OCI-LY7 (cell line): ENCODE measurements around the gene FKBP14. TPM values are rescaled to one million over a fixed set of nuclear protein-coding genes. Genes with fewer than 3 reads are reported as not detected.

ENCODE experiments used
- BruUV-seq: library from RNA; stranded (reverse); fragments of 400-500 nt; replicated peaks from 2 replicates; lab custom pipeline; 2021; lab: Mats Ljungman, UMichigan
- CTCF ChIA-PET: fragments of 300-600 bp; sonication (Branson Sonifier 250); formaldehyde crosslinking; loops from one replicate; lab custom pipeline; 2022; ENCODE audit warnings: antibody characterized with exemption; ENCODE audit not compliant: unreplicated experiment; lab: Charles Lee
- POLR2A ChIA-PET: fragments of 300-600 bp; sonication (Branson Sonifier 250); formaldehyde crosslinking; loops from one replicate; lab custom pipeline; 2022; ENCODE audit warnings: antibody characterized with exemption; lab: Charles Lee
- DNase-seq: peaks from one replicate; pipeline ENCODE4 v3.0.0-alpha.2; 2015; ENCODE audit warnings: low spot score
- H2AFZ ChIP-seq: fragments of 200-600 bp; sonication (generic), shearing (Covaris generic); 2 replicates; pipeline ENCODE4 v1.6.1; 2014; ENCODE audit warnings: mild to moderate bottlenecking, antibody characterized with exemption, low read length, moderate library complexity
- H3K27ac ChIP-seq: fragments of 200-600 bp; sonication (generic); 2 replicates; pipeline ENCODE4 v1.5.1; 2014; ENCODE audit warnings: mixed run types, low read depth, mild to moderate bottlenecking, moderate library complexity, low read length, inconsistent platforms; ENCODE audit not compliant: poor library complexity, severe bottlenecking
- H3K36me3 ChIP-seq: fragments of 200-600 bp; sonication (generic); 2 replicates; pipeline ENCODE4 v1.6.1; 2014; ENCODE audit warnings: mild to moderate bottlenecking, antibody characterized with exemption, low read length, moderate library complexity, mixed read lengths; ENCODE audit not compliant: insufficient read depth
- H3K4me1 ChIP-seq: fragments of 200-600 bp; sonication (generic); 2 replicates; pipeline ENCODE4 v1.5.1; 2014; ENCODE audit warnings: mild to moderate bottlenecking, low read length; ENCODE audit not compliant: insufficient read depth, poor library complexity, severe bottlenecking
- H3K4me2 ChIP-seq: fragments of 200-600 bp; sonication (generic); 2 replicates; pipeline ENCODE4 v1.6.1; 2014; ENCODE audit warnings: mild to moderate bottlenecking, low read length
- H3K4me3 ChIP-seq: fragments of 200-600 bp; sonication (generic); 2 replicates; pipeline ENCODE4 v1.5.1; 2014; ENCODE audit warnings: mild to moderate bottlenecking, low read depth, low read length; ENCODE audit not compliant: poor library complexity, severe bottlenecking
- H3K79me2 ChIP-seq: fragments of 200-600 bp; sonication (generic); 2 replicates; pipeline ENCODE4 v1.6.1; 2016; ENCODE audit warnings: low read depth, mild to moderate bottlenecking, low read length, moderate library complexity, mixed read lengths; ENCODE audit not compliant: insufficient read depth
- H3K9me2 ChIP-seq: fragments of 200-600 bp; sonication (generic); 2 replicates; pipeline ENCODE4 v1.6.1; 2016; ENCODE audit warnings: mild to moderate bottlenecking, low read length, mixed read lengths; ENCODE audit not compliant: insufficient read depth
- H3K9me3 ChIP-seq: fragments of 200-600 bp; sonication (generic); 2 replicates; pipeline ENCODE4 v1.6.1; 2014; ENCODE audit warnings: mild to moderate bottlenecking, mixed run types, low read length, mixed read lengths
- H4K20me1 ChIP-seq: fragments of 200-600 bp; sonication (generic); 2 replicates; pipeline ENCODE4 v1.6.1; 2014; ENCODE audit warnings: mild to moderate bottlenecking, antibody characterized with exemption, low read length, moderate library complexity, mixed read lengths; ENCODE audit not compliant: insufficient read depth
- EZH2phosphoT487 ChIP-seq: fragments of 200-600 bp; sonication (generic); IDR thresholded peaks from 2 replicates; pipeline ENCODE4 v1.6.1; 2018; ENCODE audit warnings: low read depth, borderline replicate concordance, mild to moderate bottlenecking, mixed run types, antibody characterized with exemption, low read length, moderate library complexity, mixed read lengths
- intact Hi-C: fragments of 100-400 bp; cut with micrococcal nuclease; formaldehyde crosslinking; loops from one replicate; pipeline ENCODE4 v1.10.0; 2022; ENCODE audit not compliant: unreplicated experiment
- total RNA-seq, 2 experiments: library from RNA; depleted of rRNA in 1 of 2; stranded (reverse); fragments of >200 nt in 1 of 2; shearing (Covaris generic) in 1 of 2; gene quantifications; 2 replicates each; pipeline ENCODE4 v1.2.3, GENCODE V29; 2014 to 2022
- TF ChIP-seq, protein P1 (sequence below): fragments of 200-600 bp; sonication (generic); conservative IDR thresholded peaks from 2 replicates; pipeline ENCODE4 v1.5.1; 2014; ENCODE audit warnings: mild to moderate bottlenecking, antibody characterized with exemption, low read length, moderate library complexity, mixed read lengths

Gene FKBP14
- total RNA-seq, 2 experiments from 2014 or later: 5.3 to 15.9 TPM

DNA sequence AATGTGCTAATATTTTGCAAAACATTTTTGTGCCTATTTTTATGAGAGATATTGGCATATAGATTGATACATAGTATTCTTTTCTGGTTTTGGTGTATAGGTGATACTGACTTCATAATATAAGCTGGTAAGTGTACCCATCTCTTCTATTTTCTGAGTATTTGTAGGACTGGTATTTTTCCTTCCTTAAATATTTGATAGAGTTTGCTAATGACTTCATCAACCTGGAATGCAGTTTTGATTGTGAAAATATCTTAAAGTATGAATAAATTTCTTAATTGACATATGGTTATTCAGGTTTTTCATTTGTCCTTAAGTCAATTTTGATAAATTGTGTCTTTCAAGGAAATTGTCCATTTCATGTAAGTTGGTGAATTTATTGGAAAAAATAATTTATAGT, 30.9 kb downstream of the FKBP14 start:
- Histone ChIP-seq H3K79me2 (no peaks in the 10 kb centered on the region), H3K9me2 (no peaks in the 10 kb centered on the region), H3K9me3 (peaks cover 33% of the 10 kb centered on the region), H4K20me1 (no peaks in the 10 kb centered on the region), H3K27ac (no peak overlapping the region), H3K4me1 (no peaks in the 10 kb centered on the region), H3K4me2 (no peak overlapping the region), H3K36me3 (no peaks in the 10 kb centered on the region; the same call in 1 of the 2 replicates), H3K4me3 (no peak overlapping the region), H2AFZ (no peak overlapping the region)
- no TSS peak for BruUV-seq
- ChIA-PET CTCF (no interaction called here), POLR2A (interaction anchor here (1.3 kb wide), 1 partner anchor 9 kb away, joined by 5 read pairs; no protein-coding TSS in a partner anchor)
- TF ChIP-seq, protein P1, sequence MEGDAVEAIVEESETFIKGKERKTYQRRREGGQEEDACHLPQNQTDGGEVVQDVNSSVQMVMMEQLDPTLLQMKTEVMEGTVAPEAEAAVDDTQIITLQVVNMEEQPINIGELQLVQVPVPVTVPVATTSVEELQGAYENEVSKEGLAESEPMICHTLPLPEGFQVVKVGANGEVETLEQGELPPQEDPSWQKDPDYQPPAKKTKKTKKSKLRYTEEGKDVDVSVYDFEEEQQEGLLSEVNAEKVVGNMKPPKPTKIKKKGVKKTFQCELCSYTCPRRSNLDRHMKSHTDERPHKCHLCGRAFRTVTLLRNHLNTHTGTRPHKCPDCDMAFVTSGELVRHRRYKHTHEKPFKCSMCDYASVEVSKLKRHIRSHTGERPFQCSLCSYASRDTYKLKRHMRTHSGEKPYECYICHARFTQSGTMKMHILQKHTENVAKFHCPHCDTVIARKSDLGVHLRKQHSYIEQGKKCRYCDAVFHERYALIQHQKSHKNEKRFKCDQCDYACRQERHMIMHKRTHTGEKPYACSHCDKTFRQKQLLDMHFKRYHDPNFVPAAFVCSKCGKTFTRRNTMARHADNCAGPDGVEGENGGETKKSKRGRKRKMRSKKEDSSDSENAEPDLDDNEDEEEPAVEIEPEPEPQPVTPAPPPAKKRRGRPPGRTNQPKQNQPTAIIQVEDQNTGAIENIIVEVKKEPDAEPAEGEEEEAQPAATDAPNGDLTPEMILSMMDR: no peak
- no peak for TF ChIP-seq EZH2phosphoT487
- no peak for DNase-seq
- intact Hi-C loops: no loop called here

DNA sequence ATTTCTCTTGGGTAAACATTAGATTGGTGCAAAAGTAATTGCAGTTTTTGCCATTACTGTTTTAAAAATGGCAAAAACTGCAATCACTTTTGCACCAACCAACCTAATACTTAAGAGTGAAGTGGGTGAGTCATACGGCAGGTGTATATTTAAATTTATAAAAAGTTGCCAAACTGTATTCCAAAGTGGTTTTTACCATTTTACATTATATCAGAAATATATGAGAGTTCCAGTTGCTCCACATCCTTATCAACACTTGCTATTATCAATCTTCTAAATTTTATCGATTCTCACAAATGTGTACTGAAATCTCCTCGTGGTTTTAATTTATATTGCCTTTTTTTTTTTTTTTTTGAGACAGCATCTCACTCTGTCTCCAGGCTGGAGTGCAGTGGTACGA, 33.4 kb downstream of the FKBP14 start:
- CTCF ChIA-PET: no interaction called here
- no TSS peak for BruUV-seq
- no peak overlapping the region for H3K4me3 ChIP-seq
- no peaks in the 10 kb centered on the region; the same call in 1 of the 2 replicates for H3K36me3 ChIP-seq
- H3K79me2 ChIP-seq: peaks cover 9% of the 10 kb centered on the region; the same call in 1 of the 2 replicates
- POLR2A ChIA-PET: interaction anchor here (1.3 kb wide), 1 partner anchor 10 kb away, joined by 5 read pairs; no protein-coding TSS in a partner anchor
- no peak overlapping the region for H3K27ac ChIP-seq
- H4K20me1 ChIP-seq: no peaks in the 10 kb centered on the region
- no peak overlapping the region for H2AFZ ChIP-seq
- H3K4me1 ChIP-seq: peaks cover 7% of the 10 kb centered on the region
- no peak overlapping the region for H3K4me2 ChIP-seq
- peaks cover 33% of the 10 kb centered on the region for H3K9me3 ChIP-seq
- intact Hi-C loops: no loop called here
- H3K9me2 ChIP-seq: no peaks in the 10 kb centered on the region
- no peak for TF ChIP-seq EZH2phosphoT487
- TF ChIP-seq, protein P1: no peak
- no peak for DNase-seq

DNA sequence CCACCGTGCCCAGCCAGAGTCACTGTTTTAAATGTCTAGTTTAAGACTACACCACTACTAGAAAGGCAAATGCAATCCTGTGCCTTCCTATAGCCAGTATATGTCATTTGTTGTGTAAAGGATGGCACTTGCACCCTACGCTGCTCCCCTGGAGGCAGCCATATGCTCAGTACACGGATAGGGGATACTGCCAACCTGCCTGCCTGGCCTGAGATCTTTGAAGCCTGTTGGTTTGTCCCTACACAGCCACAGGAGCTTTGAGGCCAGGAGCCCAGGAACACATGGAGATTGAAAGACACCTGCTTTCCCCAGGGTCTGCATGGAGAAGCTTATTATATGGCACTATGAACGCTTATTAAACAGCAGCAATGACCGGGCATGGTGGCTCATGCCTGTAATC, 34.6 kb downstream of the FKBP14 start:
- H3K79me2 ChIP-seq: peaks cover 21% of the 10 kb centered on the region
- H4K20me1 ChIP-seq: 0 out of 2 replicates have a peak, but pooled peaks cover 4% of the 10 kb centered on the region
- no peaks in the 10 kb centered on the region for H3K9me2 ChIP-seq
- no peaks in the 10 kb centered on the region; the same call in 1 of the 2 replicates for H3K36me3 ChIP-seq
- intact Hi-C loops: no loop called here
- no peak overlapping the region for H2AFZ ChIP-seq
- ChIA-PET CTCF (interaction anchor here (1.1 kb wide), 1 partner anchor 43 kb away, joined by 4 read pairs; no protein-coding TSS in a partner anchor), POLR2A (interaction anchor here (0.7 to 1.3 kb wide), 2 partner anchors 11 to 437 kb away, joined by 5 read pairs; no protein-coding TSS in a partner anchor)
- H3K4me1 ChIP-seq: peaks cover 19% of the 10 kb centered on the region
- no peak for DNase-seq
- peaks cover 25% of the 10 kb centered on the region for H3K9me3 ChIP-seq
- no peak overlapping the region for H3K4me2 ChIP-seq
- no peak for TF ChIP-seq EZH2phosphoT487
- TF ChIP-seq, protein P1: no peak
- no peak overlapping the region for H3K27ac ChIP-seq
- no TSS peak for BruUV-seq
- H3K4me3 ChIP-seq: no peak overlapping the region
